GM18868 (cell line): ENCODE results near the gene CAV1.
A peak's percentile ranks its signal among the peaks of the same experiment; 100 is the strongest.

Experiments used
- ATAC-seq: cut with Tn5 transposase; IDR thresholded peaks from one replicate; pipeline ENCODE4 v1.9.1; 2021; ENCODE audit warnings: mild to moderate bottlenecking, moderate library complexity; ENCODE audit not compliant: unreplicated experiment

CAV1 gene

GRCh38 chr7:116553168-116553964 is 28.5 kb downstream of the CAV1 start:
- no peak for ATAC-seq

GRCh38 chr7:116554436-116554835 is 29.6 kb downstream of the CAV1 start:
- no peak for ATAC-seq

GRCh38 chr7:116554911-116555310 is 30.1 kb downstream of the CAV1 start:
- ATAC-seq: no peak

- no peak for ATAC-seq
Observed at GRCh38 chr7:116557066-116557585, 32.3 kb downstream of the CAV1 start.

DNA sequence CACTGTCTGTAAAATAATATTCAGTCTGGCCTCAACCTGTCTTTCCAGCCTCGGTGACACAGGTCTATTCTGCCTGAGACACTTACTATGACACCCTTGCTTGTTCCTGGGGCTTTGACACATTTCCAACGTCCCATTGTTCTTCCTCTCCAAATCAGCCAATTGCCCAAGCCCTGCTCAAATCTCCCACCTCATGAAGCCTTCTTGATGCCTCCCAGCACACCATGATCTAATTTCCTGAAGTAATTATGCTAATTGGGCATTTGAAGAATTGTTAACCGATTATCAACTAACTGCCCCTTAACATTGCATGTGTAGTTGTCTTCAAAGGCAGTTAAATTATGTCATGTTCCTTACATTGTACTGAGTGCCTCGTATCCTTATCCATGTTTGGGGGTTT is 33.1 kb downstream of the CAV1 start:
- no peak for ATAC-seq

DNA sequence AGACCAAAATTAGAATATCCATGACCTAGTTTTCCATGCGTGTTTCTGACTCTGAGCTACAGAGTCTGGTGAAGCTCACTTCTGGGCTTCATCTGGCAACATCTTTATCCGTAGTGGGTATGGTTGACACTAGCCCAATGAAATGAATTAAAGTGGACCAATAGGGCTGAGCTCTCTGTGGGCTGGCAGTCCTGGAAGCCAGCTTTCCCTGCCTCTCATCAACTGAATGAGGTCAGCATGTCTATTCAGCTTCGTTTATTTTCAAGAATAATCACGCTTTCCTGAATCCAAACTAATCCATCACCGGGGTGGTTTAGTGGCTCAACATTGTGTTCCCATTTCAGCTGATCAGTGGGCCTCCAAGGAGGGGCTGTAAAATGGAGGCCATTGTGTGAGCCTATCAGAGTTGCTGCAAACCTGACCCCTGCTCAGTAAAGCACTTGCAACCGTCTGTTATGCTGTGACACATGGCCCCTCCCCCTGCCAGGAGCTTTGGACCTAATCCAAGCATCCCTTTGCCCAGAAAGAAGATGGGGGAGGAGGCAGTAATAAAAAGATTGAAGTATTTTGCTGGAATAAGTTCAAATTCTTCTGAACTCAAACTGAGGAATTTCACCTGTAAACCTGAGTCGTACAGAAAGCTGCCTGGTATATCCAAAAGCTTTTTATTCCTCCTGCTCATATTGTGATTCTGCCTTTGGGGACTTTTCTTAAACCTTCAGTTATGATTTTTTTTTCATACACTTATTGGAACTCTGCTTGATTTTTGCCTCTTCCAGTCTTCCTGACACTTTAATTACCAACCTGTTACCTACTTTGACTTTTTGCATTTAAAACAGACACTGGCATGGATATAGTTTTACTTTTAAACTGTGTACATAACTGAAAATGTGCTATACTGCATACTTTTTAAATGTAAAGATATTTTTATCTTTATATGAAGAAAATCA is 35.5 kb downstream of the CAV1 start:
- ATAC-seq: no peak

- ATAC-seq: no peak
Observed at GRCh38 chr7:116561697-116562483, 37.1 kb downstream of the CAV1 start.

DNA sequence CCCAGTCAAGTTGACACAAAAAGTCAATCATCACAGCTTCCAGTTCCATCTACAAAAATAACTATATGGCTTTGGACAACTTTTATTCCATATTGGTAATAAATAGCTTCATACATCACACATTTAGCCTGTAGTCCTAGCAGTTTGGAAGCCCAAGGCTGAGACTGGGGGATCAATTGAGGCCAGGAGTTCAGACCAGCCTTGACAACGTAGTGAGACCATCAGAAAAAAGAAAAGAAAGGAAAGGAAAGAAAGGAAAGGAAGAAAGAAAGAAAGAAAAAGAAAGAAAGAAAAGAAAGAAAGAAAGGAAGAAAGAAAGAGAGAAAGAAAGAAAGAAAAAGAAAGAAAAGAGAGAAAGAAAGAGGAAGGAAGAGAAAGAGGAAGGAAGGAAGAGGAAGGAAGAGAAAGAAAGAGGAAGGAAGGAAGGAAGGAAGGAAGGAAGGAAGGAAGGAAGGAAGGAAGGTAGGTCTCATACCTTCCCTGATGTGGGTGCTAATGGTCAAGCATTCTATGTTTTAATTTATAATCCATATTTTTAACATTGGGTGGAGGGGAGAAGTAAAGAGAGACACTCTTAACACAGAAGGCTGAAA is 37.8 kb downstream of the CAV1 start:
- no peak for ATAC-seq

DNA sequence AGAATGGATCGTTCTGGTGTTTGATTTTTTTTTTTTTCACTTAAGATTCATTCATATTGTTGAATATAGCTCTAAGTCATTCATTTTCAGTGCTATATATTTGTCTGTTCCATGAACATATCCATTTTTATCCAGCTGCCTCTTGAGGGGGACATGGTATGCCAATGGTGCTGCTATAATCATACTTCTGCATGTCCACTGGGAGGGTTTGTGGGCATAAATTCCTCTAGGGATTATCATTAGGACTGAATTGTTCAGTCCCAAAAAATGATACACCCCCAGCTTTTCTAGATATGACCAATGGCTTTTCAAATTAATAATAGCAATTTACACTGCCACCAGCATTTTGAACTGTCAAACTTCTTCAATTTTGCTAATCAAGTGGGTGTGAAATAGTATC is 41.1 kb downstream of the CAV1 start:
- ATAC-seq: no peak

- ATAC-seq: no peak
Observed at GRCh38 chr7:116566666-116567065, 41.8 kb downstream of the CAV1 start.

DNA sequence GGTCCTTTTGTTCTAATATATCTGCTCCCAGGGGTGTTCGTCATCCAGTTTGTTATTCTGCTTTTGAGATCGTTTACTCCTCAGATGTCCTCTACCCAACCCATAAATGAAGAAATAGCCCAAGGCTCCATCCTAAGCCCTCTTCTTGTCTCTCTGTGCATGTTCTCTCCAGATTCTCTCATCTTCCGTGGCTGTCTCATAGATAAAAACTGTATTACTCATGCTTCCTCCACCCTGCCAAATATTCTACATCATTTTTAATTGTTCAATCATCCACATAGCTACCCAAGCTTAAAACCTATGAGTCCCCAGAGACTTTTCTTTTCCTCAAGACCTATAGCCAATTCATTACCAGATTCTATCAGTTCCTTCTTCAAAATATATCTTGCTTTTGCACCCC is 44.9 kb downstream of the CAV1 start:
- no peak for ATAC-seq

DNA sequence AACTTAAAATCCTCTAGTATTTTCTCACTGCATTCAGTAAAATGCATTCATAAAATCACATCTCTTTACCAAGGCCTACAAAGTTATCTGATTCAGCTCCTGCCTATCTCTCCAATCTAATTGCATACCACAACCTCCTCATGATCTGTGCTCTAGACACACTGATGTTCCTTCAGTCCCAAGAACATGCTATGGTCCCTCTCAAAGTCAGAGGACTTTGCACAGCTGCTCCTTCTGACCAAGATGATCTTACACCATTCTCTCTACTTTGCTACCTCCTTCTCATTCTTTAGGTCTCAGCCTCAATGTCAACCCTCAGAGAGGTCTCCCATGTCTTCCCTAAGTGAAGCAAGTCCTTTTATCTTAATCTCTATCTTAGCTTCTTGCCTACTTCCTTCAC is 45.5 kb downstream of the CAV1 start:
- ATAC-seq: no peak

DNA sequence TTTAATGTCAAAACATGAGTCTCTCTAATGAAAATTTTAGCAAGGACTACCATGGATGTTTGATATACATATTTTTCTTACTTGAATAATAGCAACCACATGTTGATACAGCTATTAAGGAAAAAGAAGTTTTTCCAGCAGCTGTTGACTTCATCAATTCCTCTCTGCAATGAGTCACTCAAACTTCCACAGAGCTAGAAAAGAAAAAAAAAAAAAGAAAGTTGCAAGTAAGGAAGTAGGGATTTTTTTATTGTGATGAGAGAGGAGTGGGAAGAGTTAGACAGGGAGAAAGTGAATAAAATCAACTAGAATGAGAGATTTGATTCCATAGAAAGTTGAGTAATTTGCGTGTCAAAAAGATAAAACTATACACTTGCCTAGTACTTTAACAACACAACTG is 46.2 kb downstream of the CAV1 start:
- ATAC-seq: no peak

DNA sequence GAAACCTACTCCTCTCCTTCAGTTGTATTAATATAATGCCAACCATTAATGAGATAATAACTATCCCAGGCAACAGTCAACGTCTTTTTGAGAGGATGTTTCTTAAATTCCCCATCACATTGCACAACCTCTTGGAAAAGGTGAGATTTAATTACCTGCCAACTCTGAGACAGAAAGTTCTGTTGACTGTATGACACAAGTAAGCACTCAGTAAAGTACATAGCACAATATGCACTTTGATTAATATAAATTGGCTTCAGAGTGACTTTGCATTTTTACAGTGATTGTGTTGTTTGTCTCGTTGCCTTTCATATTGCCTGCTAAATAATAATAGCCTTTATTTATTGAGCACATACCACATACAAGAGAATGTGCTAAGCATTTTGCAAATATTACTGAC is 46.7 kb downstream of the CAV1 start:
- ATAC-seq: no peak

DNA sequence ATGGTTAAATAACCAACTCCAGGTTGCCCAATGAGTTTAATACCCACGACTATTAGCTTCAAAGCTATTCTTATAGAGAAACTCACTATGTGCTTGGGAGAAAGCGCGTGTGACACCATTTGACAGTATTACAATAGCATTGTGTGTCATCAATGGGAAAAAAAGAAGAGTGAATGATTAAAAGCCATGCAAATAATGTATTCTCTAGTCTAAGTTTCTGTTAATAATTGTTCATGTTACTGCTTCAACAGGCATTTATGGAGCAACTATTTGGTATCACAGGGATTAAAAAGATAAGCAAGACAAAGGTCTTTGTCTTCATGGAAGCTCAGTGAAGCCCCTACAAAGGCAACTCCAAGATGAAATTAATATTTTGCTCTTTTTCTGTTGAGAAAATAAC is 47.2 kb downstream of the CAV1 start:
- ATAC-seq: no peak

- no peak for ATAC-seq
Observed at GRCh38 chr7:116573541-116573940, 48.7 kb downstream of the CAV1 start.

DNA sequence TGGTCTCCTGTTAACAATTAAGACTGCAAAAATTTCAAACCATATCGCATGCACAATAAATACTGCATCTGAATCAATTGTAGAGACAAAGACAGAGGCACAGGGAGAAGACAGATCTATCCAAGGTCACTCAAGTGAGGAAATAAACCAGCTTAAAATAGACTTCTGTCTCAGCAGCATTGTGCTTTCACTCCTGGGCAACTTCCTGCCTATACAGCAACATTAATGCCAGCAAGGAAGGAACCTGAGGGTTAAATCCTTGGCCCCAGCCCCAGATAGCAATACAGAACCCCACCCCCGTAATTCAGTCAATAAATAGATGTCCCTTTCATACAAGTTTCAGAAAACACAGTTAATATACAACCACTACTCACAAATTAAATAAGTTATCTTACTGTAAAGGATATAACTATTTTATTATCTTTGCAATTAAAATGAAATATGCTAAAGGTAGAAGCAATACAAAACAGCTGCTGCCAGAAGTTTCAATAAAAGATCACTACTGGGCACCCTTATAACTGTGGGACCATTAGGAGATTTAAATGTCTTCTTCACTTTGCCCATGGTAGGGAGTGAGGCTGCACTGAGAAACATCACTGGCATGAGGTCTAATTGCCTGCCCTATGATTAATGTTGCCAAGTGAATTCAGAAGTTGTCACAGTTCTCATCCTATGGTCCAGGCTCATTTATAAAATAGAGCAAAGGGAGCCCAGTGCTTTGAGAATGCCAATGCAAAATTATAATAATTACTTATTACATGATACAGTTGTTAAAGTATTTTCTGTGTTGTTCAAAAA is 49.4 kb downstream of the CAV1 start:
- no peak for ATAC-seq

DNA sequence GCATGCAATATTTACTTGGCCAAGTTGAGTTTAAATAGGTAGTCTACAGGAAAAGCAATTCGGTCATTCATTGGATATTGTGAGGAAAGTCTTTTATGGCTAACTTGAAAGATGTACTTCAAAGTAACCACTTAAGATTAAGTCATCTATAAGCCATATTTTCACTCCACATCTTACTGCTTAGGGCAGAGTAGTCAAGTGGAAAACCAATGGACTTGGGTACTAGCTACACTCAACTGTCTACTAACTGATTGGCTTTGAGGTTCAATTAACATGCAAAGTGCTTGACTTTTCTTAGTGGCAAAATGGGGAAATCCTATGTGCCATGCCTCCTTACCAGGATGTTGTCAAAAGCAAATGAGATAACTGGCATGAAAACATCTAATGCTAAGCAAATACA is 51.0 kb downstream of the CAV1 start:
- ATAC-seq: no peak

- ATAC-seq: peak; percentile 42
Observed at GRCh38 chr7:116576350-116577319, 51.8 kb downstream of the CAV1 start.
